GM10847 (cell line): Measurements from ENCODE around the gene HNRNPAB.

Experiments used
- POLR2A ChIP-seq: IDR thresholded peaks from 2 replicates; pipeline ENCODE4 v1.6.1; 2011; ENCODE audit not compliant: insufficient read length; ENCODE audit errors: extremely low read depth

The HNRNPAB gene

DNA sequence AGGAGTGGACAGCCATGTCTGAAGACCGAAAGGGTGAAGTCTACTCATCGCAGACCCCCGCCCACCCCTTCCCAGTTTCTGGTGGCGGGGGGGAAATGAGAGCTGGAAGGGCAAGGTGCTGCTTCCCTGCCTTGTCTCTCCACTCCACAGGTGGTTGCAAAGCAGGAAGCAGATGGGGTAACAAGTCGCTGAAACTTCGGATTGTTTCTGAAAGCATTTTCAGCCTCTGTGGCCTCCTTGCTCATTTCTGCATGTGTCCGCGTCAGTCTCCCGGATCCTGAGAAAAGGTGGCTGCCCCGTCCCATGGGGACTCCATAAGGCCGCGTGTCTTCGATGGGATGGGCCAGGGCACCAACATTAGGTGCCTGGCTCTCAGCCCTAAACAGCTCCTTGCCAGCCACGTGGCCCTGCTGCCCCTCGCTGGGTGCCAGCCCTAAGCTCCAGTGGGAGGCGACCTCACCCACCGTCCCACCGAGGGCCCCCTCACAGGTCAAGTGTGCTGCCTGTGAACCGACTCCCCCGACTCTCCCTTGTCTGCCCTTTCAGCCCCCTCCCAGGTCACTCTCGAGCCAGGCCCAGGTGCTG lies 27.3 kb downstream of the HNRNPAB start:
- TF ChIP-seq POLR2A: no peak

DNA sequence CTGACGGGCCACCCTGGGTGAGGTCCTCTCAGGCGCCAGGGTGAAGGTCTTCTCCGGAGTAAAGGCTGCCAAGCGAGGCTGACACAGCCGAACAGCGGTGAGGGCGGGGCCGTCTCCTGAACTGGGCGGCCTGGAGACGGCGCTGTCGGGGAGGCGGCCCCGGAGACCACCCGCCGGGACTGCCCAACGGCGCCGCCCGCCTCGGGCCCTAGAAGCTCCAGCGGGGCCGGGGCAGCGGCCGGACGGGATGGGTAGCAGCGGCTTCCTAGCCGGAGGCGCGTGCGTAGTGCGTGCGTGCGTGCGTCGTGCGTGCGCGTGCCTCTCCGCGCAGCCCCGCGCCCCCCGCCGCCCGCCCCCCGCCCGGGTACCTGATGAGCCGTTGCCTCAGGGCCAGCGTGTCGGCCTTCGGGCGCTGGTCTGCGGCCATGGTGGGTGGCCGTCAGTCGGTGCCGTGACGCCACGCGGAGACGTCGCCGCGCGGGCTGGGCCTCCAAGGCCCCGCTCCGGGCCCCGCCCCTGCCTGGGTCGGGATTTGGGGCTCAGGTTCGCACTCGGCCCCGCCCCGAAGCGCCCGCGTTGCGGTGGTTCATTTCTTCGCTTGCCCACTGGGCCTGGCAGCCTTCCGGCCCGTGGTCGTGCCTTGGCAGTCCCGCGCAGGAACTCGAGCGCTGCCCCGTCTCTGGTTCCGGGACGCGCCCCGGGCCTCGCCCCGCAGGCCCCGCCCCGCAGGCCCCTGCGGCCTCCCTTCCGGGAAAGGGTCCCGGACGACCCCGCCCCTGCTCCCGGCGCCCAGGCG lies 28.0 kb downstream of the HNRNPAB start, which contains the start of gene PHYKPL:
PHYKPL (minus strand) TSS at position 679 of the 796 bp plus-strand sequence; CDS start at position 427, 252 bp downstream.
- TF ChIP-seq POLR2A: peak; percentile 74

DNA sequence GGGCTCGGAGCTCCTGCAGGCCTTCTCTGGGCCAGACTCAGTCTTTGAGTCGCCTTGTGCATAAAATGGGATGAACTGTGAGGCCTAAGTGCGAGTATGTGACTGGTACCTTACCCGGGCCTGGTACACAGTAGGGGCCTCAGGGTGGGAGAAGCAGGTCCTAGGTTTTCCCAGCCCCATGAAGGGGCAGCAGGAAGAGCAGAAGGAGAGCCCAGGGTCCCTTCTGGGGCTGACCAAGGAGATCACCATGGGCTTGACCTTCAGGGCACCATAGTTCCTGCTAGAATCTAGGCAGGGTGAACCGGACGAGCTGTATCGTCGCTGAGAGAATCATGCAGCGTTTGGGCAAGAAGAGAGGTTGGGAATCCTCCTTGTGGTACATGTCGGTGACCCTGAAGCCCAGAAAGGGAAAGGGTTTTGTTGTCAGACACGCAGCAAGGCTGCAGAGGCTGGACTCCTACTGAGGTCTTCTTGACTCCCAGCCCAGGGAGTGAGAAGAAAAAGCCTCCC lies 28.6 kb downstream of the HNRNPAB start:
- no peak for TF ChIP-seq POLR2A

DNA sequence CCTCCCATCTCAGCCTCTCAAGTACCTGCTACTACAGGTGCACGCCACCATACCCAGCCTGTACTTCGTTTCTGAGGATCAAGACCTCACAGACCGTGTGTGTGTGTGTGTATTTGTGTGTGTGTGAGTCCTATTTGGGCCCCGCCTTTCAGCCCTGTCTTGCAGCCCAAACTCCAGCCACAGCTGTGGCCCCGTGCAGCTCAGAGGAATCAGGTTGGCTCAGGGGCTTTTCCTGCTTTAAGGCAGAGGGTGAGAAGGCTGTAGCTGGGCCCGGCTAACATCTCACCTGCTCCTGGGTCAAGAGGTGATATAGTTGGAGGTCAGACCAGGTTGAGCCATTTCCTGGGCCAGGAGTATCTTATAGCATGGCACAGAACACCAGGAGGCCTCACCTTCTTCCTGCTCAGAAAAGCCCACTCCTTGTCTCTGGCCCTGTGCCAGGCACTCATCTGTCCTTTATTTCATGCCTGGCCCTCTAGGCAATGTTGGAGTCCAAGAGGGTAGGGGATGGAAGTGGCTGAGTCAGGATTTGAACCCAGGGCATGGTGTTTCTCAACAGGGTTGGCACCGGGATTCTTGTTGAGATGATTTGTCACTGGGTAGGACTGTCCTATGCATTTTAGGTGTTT lies 29.9 kb downstream of the HNRNPAB start:
- TF ChIP-seq POLR2A: no peak

DNA sequence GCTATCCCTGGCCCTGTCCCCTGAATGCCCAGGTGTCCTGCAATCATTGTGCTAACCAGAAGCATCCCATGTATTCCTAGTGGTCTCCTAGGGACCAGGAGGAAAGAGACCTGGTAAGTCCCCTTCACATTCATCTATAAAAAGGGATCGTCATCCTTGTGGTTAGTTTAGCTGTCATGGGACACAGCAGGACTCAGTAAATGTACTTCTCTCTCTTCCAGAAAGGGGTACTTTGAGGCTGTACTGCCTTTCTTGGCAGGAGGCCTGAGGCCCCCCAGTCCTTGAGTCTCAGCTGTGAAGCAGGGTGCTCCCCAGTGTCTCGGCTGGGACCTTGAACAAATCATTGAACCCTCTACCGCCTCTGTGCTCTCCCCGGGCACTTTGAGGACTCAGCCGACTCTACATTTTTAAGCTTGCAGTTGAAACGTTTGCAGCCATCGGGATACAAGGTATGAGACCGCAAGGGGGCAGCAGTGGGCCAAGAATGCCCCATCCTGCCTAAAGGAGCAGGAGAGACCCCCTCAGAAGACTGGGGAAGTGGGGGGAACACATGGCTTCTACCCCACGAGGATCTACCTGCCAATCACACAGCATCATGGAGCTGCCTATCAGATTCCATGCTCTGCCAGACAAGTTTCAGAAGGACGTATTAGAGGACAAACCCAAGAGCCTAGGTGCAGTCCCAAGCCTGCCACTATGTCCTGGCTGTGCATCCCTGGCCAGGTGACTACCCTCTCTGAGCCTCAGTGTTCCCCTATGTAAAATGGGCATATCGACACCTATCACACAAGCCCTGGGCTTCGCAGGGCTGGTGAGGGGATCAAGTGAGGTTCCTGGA lies 30.6 kb downstream of the HNRNPAB start:
- no peak for TF ChIP-seq POLR2A

DNA sequence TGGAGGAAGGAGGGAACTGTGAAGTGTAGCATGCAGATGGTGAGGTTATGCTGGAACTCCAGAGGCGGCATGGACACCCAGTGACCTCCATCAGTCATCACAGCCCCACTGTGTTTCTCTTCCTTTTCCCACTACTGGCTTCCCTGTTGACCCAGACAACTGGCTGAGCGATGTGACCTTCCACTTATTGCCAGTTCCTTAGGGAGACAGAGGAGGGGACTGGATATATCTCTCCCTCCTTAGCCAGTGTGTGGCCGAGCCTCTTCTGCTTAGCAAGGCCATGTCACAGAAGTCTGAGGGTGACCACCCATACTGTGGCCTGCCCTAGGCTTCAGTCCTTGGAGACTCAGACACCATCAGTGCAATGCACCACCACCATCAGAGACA lies 31.2 kb downstream of the HNRNPAB start:
- no peak for TF ChIP-seq POLR2A

DNA sequence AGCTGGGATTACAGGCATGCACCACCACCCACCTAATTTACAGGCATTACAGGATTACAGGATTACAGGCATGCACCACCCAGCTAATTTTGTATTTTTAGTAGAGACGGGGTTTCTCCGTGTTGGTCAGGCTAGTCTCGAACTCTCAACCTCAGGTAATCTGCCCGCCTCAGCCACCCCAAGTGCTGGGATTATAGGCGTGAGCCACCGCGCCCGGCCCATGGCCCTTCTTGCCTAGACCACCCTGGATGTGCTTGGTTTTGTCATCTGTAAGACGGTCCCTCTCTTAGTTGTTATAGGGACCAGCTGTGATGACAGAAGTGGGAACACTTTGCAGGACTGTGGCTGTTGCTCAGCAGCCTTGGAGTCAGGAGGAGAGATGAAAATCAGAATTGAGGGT lies 31.8 kb downstream of the HNRNPAB start:
- TF ChIP-seq POLR2A: no peak

DNA sequence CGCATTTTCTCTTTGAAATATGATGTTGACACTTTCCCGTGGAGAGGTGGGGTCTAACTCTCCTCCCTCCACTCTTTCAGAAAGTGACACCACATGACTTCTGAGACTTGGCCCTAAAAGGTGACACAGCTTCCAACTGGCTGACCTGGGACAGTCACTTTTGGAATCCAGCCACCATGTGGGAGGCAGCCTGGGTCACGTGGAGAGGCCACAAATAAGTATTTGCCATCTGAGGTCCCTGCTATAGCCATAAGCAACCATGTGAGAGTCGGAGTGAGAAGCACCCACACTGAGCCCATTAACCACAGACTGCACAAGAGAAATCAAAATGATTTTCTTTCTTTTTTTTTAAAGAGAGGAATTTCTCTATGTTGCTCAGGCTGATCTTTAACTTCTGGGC lies 32.3 kb downstream of the HNRNPAB start:
- TF ChIP-seq POLR2A: no peak

DNA sequence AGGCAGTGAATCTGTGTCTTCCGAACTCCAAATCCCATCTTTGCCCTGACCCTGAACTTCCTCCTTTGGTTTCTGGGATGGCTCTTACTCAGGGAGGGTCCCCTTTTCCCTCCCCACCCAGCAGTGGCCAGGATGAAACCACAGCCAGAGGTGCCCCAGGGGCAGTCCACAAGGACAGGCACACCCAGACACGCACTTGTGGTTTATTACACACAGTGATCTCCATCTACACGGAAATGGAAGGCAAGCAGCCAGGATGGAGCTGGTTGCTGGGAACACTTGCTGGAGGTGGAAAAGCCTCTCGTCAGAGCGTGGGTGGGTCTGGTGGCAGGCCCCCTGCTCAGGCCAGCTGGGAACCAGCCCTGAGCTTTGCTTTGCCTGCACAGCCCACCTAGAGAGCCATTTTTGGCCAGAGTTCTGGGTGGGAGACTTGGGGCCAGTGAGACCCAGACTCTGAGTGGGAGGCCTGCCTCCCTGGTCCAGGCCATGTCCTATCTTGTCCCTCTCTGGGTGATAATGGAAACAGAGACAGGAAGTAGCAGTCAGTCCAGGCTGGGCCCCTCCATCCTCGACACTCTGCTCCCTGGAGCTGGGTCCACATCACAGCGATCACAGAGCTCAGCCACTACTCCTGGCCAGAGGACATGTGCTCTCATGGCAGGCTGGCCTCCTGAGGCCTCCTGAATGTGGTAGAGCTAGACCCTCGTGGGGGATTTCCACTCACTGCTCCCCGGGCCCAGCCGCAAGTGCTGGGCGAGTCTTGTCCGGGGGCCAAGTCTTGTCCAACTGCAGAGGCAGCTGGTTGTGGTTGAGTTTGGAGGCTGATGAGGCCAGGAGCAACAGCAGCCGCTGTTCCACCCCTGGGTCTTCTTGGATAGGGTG lies 33.3 kb downstream of the HNRNPAB start:
- no peak for TF ChIP-seq POLR2A

DNA sequence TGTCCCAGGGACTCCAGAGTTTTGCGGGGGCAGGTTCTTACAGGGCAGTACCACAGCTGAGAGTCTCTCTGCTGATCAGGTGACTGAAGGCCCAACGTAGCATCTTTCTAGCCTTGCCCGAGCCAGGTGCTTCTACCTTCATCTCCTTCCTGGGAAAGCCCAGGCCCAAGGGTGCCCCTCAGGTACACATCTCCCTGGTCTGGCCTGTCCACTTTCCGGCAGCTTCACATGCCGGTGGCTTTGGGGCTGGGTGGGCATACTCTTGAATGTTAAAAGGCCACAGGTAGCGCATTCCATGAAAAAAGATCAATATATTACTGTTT lies 33.9 kb downstream of the HNRNPAB start:
- no peak for TF ChIP-seq POLR2A

DNA sequence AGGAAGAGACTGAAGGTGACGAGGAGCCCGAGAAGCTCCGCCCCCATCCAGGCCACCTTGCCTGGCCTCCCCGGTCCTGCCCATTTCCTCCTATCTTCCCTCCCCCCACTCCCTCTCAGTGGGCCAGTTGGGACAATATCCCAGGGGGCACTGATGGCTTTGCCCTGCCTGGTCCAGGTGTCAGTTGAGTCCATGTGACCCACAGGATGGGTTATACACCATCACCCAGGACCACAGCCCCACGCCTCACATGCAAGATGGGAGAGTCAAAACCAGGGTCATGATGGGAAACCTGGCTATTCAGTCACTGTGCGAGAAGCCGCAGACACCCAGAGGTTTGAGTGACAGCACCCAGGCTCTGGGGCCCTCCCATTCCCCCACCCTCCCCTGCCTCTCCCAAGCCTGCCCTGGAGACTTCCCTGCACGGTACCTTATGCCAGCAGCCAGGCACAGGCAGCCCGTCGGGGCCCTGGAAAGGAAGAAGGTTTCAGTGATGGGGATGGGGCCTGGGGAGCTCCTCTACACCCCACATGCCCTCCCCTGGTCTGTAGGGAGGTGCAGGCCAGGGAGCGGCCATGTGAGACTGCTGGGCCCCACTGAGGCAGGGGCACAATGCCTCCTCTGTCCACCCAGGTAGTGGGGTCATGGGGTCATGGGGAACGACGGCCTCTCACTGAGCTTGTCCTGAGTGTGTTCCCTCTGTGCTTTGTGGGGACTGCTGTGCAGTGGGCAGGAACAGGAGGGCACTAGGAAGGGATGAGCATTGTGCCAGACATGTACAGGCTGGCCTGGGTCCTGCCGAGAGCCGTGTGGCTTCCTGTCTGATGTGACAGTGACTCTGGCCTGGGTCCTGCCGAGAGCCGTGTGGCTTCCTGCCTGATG lies 34.6 kb downstream of the HNRNPAB start:
- no peak for TF ChIP-seq POLR2A

DNA sequence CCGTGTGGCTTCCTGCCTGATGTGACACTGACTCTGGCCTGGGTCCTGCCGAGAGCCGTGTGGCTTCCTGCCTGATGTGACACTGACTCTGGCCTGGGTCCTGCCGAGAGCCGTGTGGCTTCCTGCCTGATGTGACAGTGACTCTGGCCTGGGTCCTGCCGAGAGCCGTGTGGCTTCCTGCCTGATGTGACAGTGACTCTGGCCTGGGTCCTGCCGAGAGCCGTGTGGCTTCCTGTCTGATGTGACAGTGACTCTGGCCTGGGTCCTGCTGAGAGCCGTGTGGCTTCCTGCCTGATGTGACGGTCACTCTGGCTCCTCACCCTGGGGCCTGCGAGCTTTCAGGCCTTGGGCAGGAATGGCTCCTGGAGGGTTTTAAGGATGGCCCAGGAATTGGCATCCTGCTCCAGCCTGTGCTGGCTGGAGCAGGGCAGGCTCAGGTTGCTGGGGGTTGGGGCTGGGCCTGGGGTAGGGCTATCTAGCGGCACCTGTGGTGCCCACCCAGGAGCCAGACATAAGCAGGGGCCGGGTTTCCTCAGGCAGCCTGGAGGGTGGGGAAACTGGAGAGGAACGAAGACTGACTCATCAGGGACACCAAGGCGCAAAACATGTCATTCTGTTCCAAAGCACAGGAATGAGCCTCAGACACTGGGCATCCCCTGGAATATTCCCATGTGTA lies 35.4 kb downstream of the HNRNPAB start:
- TF ChIP-seq POLR2A: peak; percentile 52

DNA sequence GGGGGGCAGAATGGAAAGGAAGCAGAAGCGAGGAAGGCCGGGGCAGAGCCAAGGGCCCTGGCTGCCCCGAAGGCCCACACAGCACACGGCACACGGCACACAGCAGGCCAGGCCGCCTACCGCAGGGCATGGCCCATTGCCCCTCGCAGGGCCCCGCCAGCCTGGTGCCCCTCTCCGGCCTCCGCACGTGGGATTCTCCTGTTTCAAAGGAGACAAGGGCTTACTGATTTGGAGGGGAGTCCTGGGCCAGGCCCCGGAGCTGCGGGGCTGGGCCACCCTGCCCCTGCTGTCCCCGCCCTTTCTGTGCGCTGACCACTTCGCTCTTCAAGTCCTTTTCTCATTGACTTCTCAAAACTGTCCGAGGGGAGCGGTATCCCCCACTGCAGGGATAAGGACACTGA lies 36.0 kb downstream of the HNRNPAB start:
- TF ChIP-seq POLR2A: no peak

DNA sequence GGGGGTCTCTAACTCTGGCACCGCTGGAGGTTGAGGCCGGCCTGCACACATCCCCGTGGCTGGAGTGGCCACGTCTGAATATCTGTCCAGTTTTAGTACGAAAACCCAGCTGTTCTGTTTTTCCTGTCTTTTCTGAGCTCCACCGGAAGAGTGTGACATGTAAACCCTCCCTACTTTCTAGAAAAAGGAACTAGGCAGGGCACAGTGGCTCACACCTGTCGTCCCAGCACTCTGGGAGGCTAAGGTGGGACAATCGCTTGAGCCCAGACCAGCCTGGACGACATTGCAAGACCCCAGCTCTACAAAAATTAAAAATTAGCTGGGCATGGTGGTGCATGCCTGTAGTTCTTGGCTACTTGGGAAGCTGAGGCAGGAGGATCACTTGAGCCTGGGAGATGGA lies 36.4 kb downstream of the HNRNPAB start:
- TF ChIP-seq POLR2A: no peak
